Measurements from ENCODE around the gene CCDC148. TPM values are rescaled to one million over a fixed set of nuclear protein-coding genes. Genes with fewer than 3 reads are reported as not detected.

Gene CCDC148
- total RNA-seq (under 1 TPM; 0.25 to 0.37 TPM), polyA plus RNA-seq (under 1 TPM; 0.02 to 0.42 TPM)

DNA sequence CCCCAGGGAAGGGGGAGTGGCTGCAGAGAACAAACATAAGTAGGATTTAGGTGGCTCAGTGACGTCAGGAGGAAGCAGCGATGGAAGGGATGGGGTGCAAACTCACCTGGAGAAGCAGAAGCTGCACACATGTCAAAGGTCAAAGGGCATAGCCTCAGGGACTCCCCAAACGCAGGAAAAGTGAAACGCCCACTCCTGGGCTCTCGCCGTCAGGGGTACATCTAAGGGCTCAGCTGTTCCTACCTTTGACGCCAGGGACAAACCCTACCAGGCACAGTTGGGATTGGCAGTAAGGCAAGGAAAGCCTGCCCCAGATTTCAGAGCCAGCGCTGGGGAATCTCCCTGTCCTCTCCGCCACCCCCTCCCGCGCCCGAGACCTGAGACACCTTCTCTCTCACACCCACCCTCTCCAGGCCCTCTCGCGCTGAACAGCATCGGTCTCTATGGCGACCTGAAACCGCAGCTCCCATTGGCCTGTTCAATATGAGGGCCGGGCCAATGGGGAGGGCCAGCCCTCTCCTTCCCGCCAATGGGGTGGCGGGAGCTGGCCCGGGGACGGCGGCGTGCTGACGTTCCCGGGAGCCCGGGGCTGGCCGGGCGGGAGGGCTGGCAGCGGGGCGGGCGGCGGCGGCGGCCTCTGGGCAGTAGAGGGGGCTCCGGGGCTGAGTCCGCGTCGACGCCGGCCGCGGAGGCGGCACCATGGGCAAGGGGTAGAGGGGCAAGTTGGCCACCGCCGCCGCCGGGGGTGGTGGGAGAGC lies at the start of gene CCDC148, which contains the start of gene PKP4:
Gene CCDC148, minus strand, starts transcription at position 445 of the 758 bp plus-strand sequence. Its CDS starts 314 bp downstream, at position 131.
Gene PKP4, plus strand, starts transcription at position 644 of the 758 bp plus-strand sequence. CDS start 76,233 bp downstream, outside the sequence.
- DNase-seq (ENCODE audit: low spot score), result peak; percentile 86
- peaks cover 0 to 36% (median 34%) of the 10 kb centered on the region in 4 donors for H3K4me1 ChIP-seq (ENCODE audit: control insufficient read depth in 4 of 4, insufficient read depth in 4 of 4, low read length in 3 of 4)
- WGBS, result under 1% methylated on average over 48 of the region's 48 CpGs
- peak within 1 kb of the TSS; percentile 10 to 43 for H3K9ac ChIP-seq (ENCODE audit: low read depth in 1 of 2, low read length in 2 of 2)
- peak within 1 kb of the TSS; percentile 92 to 96 for H3K27ac ChIP-seq (ENCODE audit: low read depth in 1 of 2, low read length in 2 of 2)
- TF ChIP-seq NR2F2 (IDR thresholded peaks at IDR 0.05) (no peak), SP1 (IDR thresholded peaks at IDR 0.05) (peak; percentile 65)
- TF ChIP-seq, protein P1, sequence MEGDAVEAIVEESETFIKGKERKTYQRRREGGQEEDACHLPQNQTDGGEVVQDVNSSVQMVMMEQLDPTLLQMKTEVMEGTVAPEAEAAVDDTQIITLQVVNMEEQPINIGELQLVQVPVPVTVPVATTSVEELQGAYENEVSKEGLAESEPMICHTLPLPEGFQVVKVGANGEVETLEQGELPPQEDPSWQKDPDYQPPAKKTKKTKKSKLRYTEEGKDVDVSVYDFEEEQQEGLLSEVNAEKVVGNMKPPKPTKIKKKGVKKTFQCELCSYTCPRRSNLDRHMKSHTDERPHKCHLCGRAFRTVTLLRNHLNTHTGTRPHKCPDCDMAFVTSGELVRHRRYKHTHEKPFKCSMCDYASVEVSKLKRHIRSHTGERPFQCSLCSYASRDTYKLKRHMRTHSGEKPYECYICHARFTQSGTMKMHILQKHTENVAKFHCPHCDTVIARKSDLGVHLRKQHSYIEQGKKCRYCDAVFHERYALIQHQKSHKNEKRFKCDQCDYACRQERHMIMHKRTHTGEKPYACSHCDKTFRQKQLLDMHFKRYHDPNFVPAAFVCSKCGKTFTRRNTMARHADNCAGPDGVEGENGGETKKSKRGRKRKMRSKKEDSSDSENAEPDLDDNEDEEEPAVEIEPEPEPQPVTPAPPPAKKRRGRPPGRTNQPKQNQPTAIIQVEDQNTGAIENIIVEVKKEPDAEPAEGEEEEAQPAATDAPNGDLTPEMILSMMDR (IDR thresholded peaks at IDR 0.05; ENCODE audit: low read depth, low read length, missing input control), result peak; percentile 21
- no peaks in the 10 kb centered on the region for H3K36me3 ChIP-seq (ENCODE audit: control insufficient read depth in 4 of 4, insufficient read depth in 3 of 4, low read depth in 1 of 4, low read length in 3 of 4)
- H3K9me3 ChIP-seq (ENCODE audit: control insufficient read depth in 4 of 4, low read length in 3 of 4), result no peaks in the 10 kb centered on the region
- no peaks in the 10 kb centered on the region for H3K27me3 ChIP-seq (ENCODE audit: control insufficient read depth in 4 of 4, insufficient read depth in 4 of 4, low read length in 3 of 4)
- peak within 1 kb of the TSS; percentile 74 to 91 (median 81) for H3K4me3 ChIP-seq (ENCODE audit: low read depth in 1 of 3, low read length in 3 of 3)

GRCh38 chr2:158505448-158505934 lies 48.9 kb upstream of the CCDC148 start:
- H3K27ac ChIP-seq (ENCODE audit: low read depth in 1 of 2, low read length in 2 of 2), result no peak overlapping the region
- WGBS, result 93% methylated on average over 4 of the region's 4 CpGs
- H3K9ac ChIP-seq (ENCODE audit: low read depth in 1 of 2, low read length in 2 of 2), result no peak overlapping the region
- H3K36me3 ChIP-seq (ENCODE audit: control insufficient read depth in 4 of 4, insufficient read depth in 3 of 4, low read depth in 1 of 4, low read length in 3 of 4), result no peaks in the 10 kb centered on the region
- no peak overlapping the region for H3K4me3 ChIP-seq (ENCODE audit: low read depth in 1 of 3, low read length in 3 of 3)
- H3K27me3 ChIP-seq (ENCODE audit: control insufficient read depth in 4 of 4, insufficient read depth in 4 of 4, low read length in 3 of 4), result no peaks in the 10 kb centered on the region
- no peaks in the 10 kb centered on the region for H3K9me3 ChIP-seq (ENCODE audit: control insufficient read depth in 4 of 4, low read length in 3 of 4)
- peaks cover 2 to 18% (median 4%) of the 10 kb centered on the region in 4 donors for H3K4me1 ChIP-seq (ENCODE audit: control insufficient read depth in 4 of 4, insufficient read depth in 4 of 4, low read length in 3 of 4)
- no peak for DNase-seq (ENCODE audit: low spot score)
- TF ChIP-seq GABPA (IDR thresholded peaks at IDR 0.05 in 1 of 2, conservative IDR thresholded peaks at IDR 0.05 in 1 of 2) (no peak), NR2F2 (IDR thresholded peaks at IDR 0.05) (no peak), SP1 (IDR thresholded peaks at IDR 0.05) (no peak), FOXA2 (IDR thresholded peaks at IDR 0.05) (no peak), HNF4G (IDR thresholded peaks at IDR 0.05) (no peak), RXRA (IDR thresholded peaks at IDR 0.05) (no peak)
- TF ChIP-seq, protein P1 (IDR thresholded peaks at IDR 0.05; ENCODE audit: low read depth, low read length, missing input control), result no peak

- H3K27me3 ChIP-seq (ENCODE audit: control insufficient read depth in 4 of 4, insufficient read depth in 4 of 4, low read length in 3 of 4), result no peaks in the 10 kb centered on the region
- 35% methylated on average over 3 of the region's 3 CpGs for WGBS
- no peak overlapping the region for H3K27ac ChIP-seq (ENCODE audit: low read depth in 1 of 2, low read length in 2 of 2)
- TF ChIP-seq HNF4A (conservative IDR thresholded peaks at IDR 0.05) (peak in 1 of 2 donors; percentile 8), GABPA (IDR thresholded peaks at IDR 0.05 in 1 of 2, conservative IDR thresholded peaks at IDR 0.05 in 1 of 2) (no peak), YY1 (IDR thresholded peaks at IDR 0.05) (no peak), FOXA1 (IDR thresholded peaks at IDR 0.05) (no peak), RAD21 (IDR thresholded peaks at IDR 0.05) (no peak), FOXA2 (IDR thresholded peaks at IDR 0.05) (peak; percentile 36), NR2F2 (IDR thresholded peaks at IDR 0.05) (no peak)
- DNase-seq (ENCODE audit: low spot score), result no peak
- peaks cover 2 to 18% (median 4%) of the 10 kb centered on the region in 4 donors for H3K4me1 ChIP-seq (ENCODE audit: control insufficient read depth in 4 of 4, insufficient read depth in 4 of 4, low read length in 3 of 4)
- H3K9ac ChIP-seq (ENCODE audit: low read depth in 1 of 2, low read length in 2 of 2), result no peak overlapping the region
- H3K36me3 ChIP-seq (ENCODE audit: control insufficient read depth in 4 of 4, insufficient read depth in 3 of 4, low read depth in 1 of 4, low read length in 3 of 4), result no peaks in the 10 kb centered on the region
- no peaks in the 10 kb centered on the region for H3K9me3 ChIP-seq (ENCODE audit: control insufficient read depth in 4 of 4, low read length in 3 of 4)
- H3K4me3 ChIP-seq (ENCODE audit: low read depth in 1 of 3, low read length in 3 of 3), result no peak overlapping the region
Measured at GRCh38 chr2:158504088-158504487, 47.5 kb upstream of the CCDC148 start.
